ENCODE measurements around the gene RRP8.

Gene RRP8

GRCh38 chr11:6611092-6611962 lies 7.9 kb upstream of the RRP8 start:
- Histone ChIP-seq H3K4me1 (ENCODE audit: insufficient read depth, insufficient read length) (peaks cover 15% of the 10 kb centered on the region), H3K9me3 (ENCODE audit: insufficient read depth, low read length) (no peaks in the 10 kb centered on the region), H3K9ac (ENCODE audit: insufficient read length, low read depth) (peak overlapping the region; percentile 90), H3K36me3 (ENCODE audit: insufficient read depth, insufficient read length, low read length) (peaks cover 76% of the 10 kb centered on the region), H3K27me3 (ENCODE audit: insufficient read depth, insufficient read length) (no peaks in the 10 kb centered on the region), H3K4me3 (ENCODE audit: insufficient read length, low read depth) (peak overlapping the region; percentile 61)
- TF ChIP-seq YY1 (IDR thresholded peaks at IDR 0.05; ENCODE audit: insufficient read depth, insufficient read length) (no peak), SUZ12 (IDR thresholded peaks at IDR 0.05; ENCODE audit: extremely low read depth, insufficient read depth, insufficient read length) (no peak), ZNF274 (IDR thresholded peaks at IDR 0.05; ENCODE audit: low read depth, low read length) (no peak)
- no peak for DNase-seq (ENCODE audit: low read depth, low spot score)

GRCh38 chr11:6610591-6610990 lies 7.2 kb upstream of the RRP8 start:
- DNase-seq (ENCODE audit: low read depth, low spot score), result no peak
- TF ChIP-seq ZNF274 (IDR thresholded peaks at IDR 0.05; ENCODE audit: low read depth, low read length) (no peak), YY1 (IDR thresholded peaks at IDR 0.05; ENCODE audit: insufficient read depth, insufficient read length) (no peak), SUZ12 (IDR thresholded peaks at IDR 0.05; ENCODE audit: extremely low read depth, insufficient read depth, insufficient read length) (no peak)
- no peaks in the 10 kb centered on the region for H3K27me3 ChIP-seq (ENCODE audit: insufficient read depth, insufficient read length)
- H3K9me3 ChIP-seq (ENCODE audit: insufficient read depth, low read length), result no peaks in the 10 kb centered on the region
- peak overlapping the region; percentile 90 for H3K9ac ChIP-seq (ENCODE audit: insufficient read length, low read depth)
- peaks cover 75% of the 10 kb centered on the region for H3K36me3 ChIP-seq (ENCODE audit: insufficient read depth, insufficient read length, low read length)
- peaks cover 15% of the 10 kb centered on the region for H3K4me1 ChIP-seq (ENCODE audit: insufficient read depth, insufficient read length)
- H3K4me3 ChIP-seq (ENCODE audit: insufficient read length, low read depth), result no peak overlapping the region

GRCh38 chr11:6609502-6610015 lies 6.1 kb upstream of the RRP8 start:
- no peak for DNase-seq (ENCODE audit: low read depth, low spot score)
- Histone ChIP-seq H3K9me3 (ENCODE audit: insufficient read depth, low read length) (no peaks in the 10 kb centered on the region), H3K9ac (ENCODE audit: insufficient read length, low read depth) (no peak overlapping the region), H3K4me3 (ENCODE audit: insufficient read length, low read depth) (no peak overlapping the region), H3K4me1 (ENCODE audit: insufficient read depth, insufficient read length) (peaks cover 15% of the 10 kb centered on the region), H3K36me3 (ENCODE audit: insufficient read depth, insufficient read length, low read length) (peaks cover 72% of the 10 kb centered on the region), H3K27me3 (ENCODE audit: insufficient read depth, insufficient read length) (no peaks in the 10 kb centered on the region)
- TF ChIP-seq SUZ12 (IDR thresholded peaks at IDR 0.05; ENCODE audit: extremely low read depth, insufficient read depth, insufficient read length) (no peak), ZNF274 (IDR thresholded peaks at IDR 0.05; ENCODE audit: low read depth, low read length) (no peak), YY1 (IDR thresholded peaks at IDR 0.05; ENCODE audit: insufficient read depth, insufficient read length) (no peak)

- H3K9me3 ChIP-seq (ENCODE audit: insufficient read depth, low read length), result no peaks in the 10 kb centered on the region
- H3K9ac ChIP-seq (ENCODE audit: insufficient read length, low read depth), result no peak overlapping the region
- H3K27me3 ChIP-seq (ENCODE audit: insufficient read depth, insufficient read length), result no peaks in the 10 kb centered on the region
- H3K4me3 ChIP-seq (ENCODE audit: insufficient read length, low read depth), result no peak overlapping the region
- peaks cover 15% of the 10 kb centered on the region for H3K4me1 ChIP-seq (ENCODE audit: insufficient read depth, insufficient read length)
- peaks cover 65% of the 10 kb centered on the region for H3K36me3 ChIP-seq (ENCODE audit: insufficient read depth, insufficient read length, low read length)
- no peak for DNase-seq (ENCODE audit: low read depth, low spot score)
- TF ChIP-seq YY1 (IDR thresholded peaks at IDR 0.05; ENCODE audit: insufficient read depth, insufficient read length) (no peak), SUZ12 (IDR thresholded peaks at IDR 0.05; ENCODE audit: extremely low read depth, insufficient read depth, insufficient read length) (no peak), ZNF274 (IDR thresholded peaks at IDR 0.05; ENCODE audit: low read depth, low read length) (no peak)
Observed at GRCh38 chr11:6608726-6609501, 5.5 kb upstream of the RRP8 start.

GRCh38 chr11:6608011-6608410 lies 4.6 kb upstream of the RRP8 start:
- no peaks in the 10 kb centered on the region for H3K9me3 ChIP-seq (ENCODE audit: insufficient read depth, low read length)
- peaks cover 15% of the 10 kb centered on the region for H3K4me1 ChIP-seq (ENCODE audit: insufficient read depth, insufficient read length)
- no peak for TF ChIP-seq YY1 (IDR thresholded peaks at IDR 0.05; ENCODE audit: insufficient read depth, insufficient read length)
- no peak for TF ChIP-seq ZNF274 (IDR thresholded peaks at IDR 0.05; ENCODE audit: low read depth, low read length)
- TF ChIP-seq SUZ12 (IDR thresholded peaks at IDR 0.05; ENCODE audit: extremely low read depth, insufficient read depth, insufficient read length), result no peak
- no peak overlapping the region for H3K9ac ChIP-seq (ENCODE audit: insufficient read length, low read depth)
- no peaks in the 10 kb centered on the region for H3K27me3 ChIP-seq (ENCODE audit: insufficient read depth, insufficient read length)
- no peak overlapping the region for H3K4me3 ChIP-seq (ENCODE audit: insufficient read length, low read depth)
- peaks cover 60% of the 10 kb centered on the region for H3K36me3 ChIP-seq (ENCODE audit: insufficient read depth, insufficient read length, low read length)
- no peak for DNase-seq (ENCODE audit: low read depth, low spot score)

- no peak overlapping the region for H3K9ac ChIP-seq (ENCODE audit: insufficient read length, low read depth)
- no peak overlapping the region for H3K4me3 ChIP-seq (ENCODE audit: insufficient read length, low read depth)
Observed at GRCh38 chr11:6607190-6607795, 3.9 kb upstream of the RRP8 start.

More at GRCh38 chr11:6607190-6607795, 3.9 kb upstream of the RRP8 start:
- no peaks in the 10 kb centered on the region for H3K9me3 ChIP-seq (ENCODE audit: insufficient read depth, low read length)
- peaks cover 63% of the 10 kb centered on the region for H3K36me3 ChIP-seq (ENCODE audit: insufficient read depth, insufficient read length, low read length)
- no peaks in the 10 kb centered on the region for H3K27me3 ChIP-seq (ENCODE audit: insufficient read depth, insufficient read length)
- H3K4me1 ChIP-seq (ENCODE audit: insufficient read depth, insufficient read length), result peaks cover 15% of the 10 kb centered on the region
- TF ChIP-seq SUZ12 (IDR thresholded peaks at IDR 0.05; ENCODE audit: extremely low read depth, insufficient read depth, insufficient read length) (no peak), YY1 (IDR thresholded peaks at IDR 0.05; ENCODE audit: insufficient read depth, insufficient read length) (no peak), ZNF274 (IDR thresholded peaks at IDR 0.05; ENCODE audit: low read depth, low read length) (no peak)
- DNase-seq (ENCODE audit: low read depth, low spot score), result no peak

All from NT2/D1 (cell line).